K562 (cell line): Measurements from ENCODE around the gene MAN2A1.

Experiments
- CHD2 ChIP-seq: IDR thresholded peaks from 2 replicates; pipeline ENCODE4 v1.6.1; 2011; ENCODE audit warnings: low read depth, low read length
- E2F5 ChIP-seq: sonication (generic); formaldehyde crosslinking; IDR thresholded peaks from 2 replicates; pipeline ENCODE4 v1.8.0; 2022; ENCODE audit warnings: mild to moderate bottlenecking, missing genetic modification reagents
- HDAC6 ChIP-seq: IDR thresholded peaks from 2 replicates; pipeline ENCODE4 v1.6.1; 2012; ENCODE audit warnings: low read depth, mild to moderate bottlenecking, control low read depth, inconsistent platforms, low read length, moderate library complexity
- NR3C1 ChIP-seq: sonication (generic); formaldehyde crosslinking; IDR thresholded peaks from 2 replicates; pipeline ENCODE4 v1.8.1; 2022; ENCODE audit warnings: missing genetic modification reagents
- RAD21 ChIP-seq, 2 experiments: fragments of 250-450 bp in 1 of 2; fragments of 450-650 bp in 1 of 2; sonication (Bioruptor Pico) in 1 of 2; formaldehyde crosslinking in 1 of 2; IDR thresholded peaks in 1 of 2; conservative IDR thresholded peaks in 1 of 2; 2 replicates each; pipeline versions ENCODE4 v1.4.0 to v1.8.0; 2020 to 2022; ENCODE audit warnings: mild to moderate bottlenecking in 2 of 2, moderate library complexity in 1 of 2
- SP1 ChIP-seq: sonication (generic); formaldehyde crosslinking; IDR thresholded peaks from 2 replicates; pipeline ENCODE4 v1.8.1; 2022; ENCODE audit warnings: mild to moderate bottlenecking, missing genetic modification reagents
- TBP ChIP-seq: optimal IDR thresholded peaks from 2 replicates; pipeline ENCODE3; 2011; ENCODE audit warnings: low read depth, low read length, improper control_type of control experiment
- USF1 ChIP-seq: sonication (generic); formaldehyde crosslinking; IDR thresholded peaks from 2 replicates; pipeline ENCODE4 v1.9.0; 2022; ENCODE audit warnings: mild to moderate bottlenecking, missing genetic modification reagents

DNA sequence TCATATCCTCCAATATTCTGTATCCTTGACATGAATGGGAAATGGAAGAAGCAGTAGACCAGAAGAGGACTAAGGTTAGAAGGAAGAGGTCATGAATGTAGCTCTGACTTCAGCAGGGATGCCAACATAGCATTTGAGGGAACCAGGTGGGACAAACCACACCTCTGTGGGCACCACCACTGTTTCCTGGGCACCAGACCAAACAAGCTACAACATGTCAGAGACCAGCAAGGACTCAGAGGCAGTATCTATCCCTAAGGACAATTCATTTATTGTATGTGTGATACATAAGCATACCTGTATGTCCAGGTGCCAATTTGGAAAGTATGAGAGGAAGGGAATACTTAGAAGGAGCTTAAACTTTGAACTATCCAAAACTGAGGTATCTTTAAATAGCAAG, 192.8 kb downstream of the MAN2A1 start:
- TF ChIP-seq USF1 (CRISPR knock-in tag) (no peak), TBP (no peak), E2F5 (CRISPR knock-in tag) (no peak), RAD21 (CRISPR knock-in tag; conservative IDR thresholded peaks at IDR 0.05 in 1 of 2, IDR thresholded peaks at IDR 0.05 in 1 of 2) (no peak), HDAC6 (no peak), SP1 (CRISPR knock-in tag) (no peak), CHD2 (no peak), NR3C1 (CRISPR knock-in tag) (no peak)
